Astrocyte (in vitro differentiated cells and primary cell): Measurements from ENCODE around the gene MLPH. TPM values are rescaled to one million over a fixed set of nuclear protein-coding genes. Genes with fewer than 3 reads are reported as not detected.

Experiments used
- DNase-seq: peaks from one replicate; pipeline ENCODE4 v3.0.0-alpha.2; 2010; ENCODE audit warnings: low read depth
- FAIRE-seq: peaks from 2 replicates; lab custom pipeline; 2011; peaks lifted over from hg19 to GRCh38; lab: Jason Lieb, UNC
- H2AFZ ChIP-seq: 2 replicates; pipeline ENCODE4 v1.6.0; 2012; ENCODE audit warnings: low read depth, low read length, inconsistent platforms
- H3K27ac ChIP-seq: 2 replicates; pipeline ENCODE4 v1.5.1; 2011; ENCODE audit warnings: low read depth, low read length, inconsistent platforms
- H3K27me3 ChIP-seq: 2 replicates; pipeline ENCODE4 v1.6.0; 2011; ENCODE audit warnings: low read length, inconsistent platforms; ENCODE audit not compliant: insufficient read depth
- H3K36me3 ChIP-seq: 2 replicates; pipeline ENCODE4 v1.5.1; 2011; ENCODE audit warnings: low read length, inconsistent platforms; ENCODE audit not compliant: insufficient read depth
- H3K4me1 ChIP-seq: 2 replicates; pipeline ENCODE4 v1.5.1; 2011; ENCODE audit warnings: low read length, inconsistent platforms; ENCODE audit not compliant: insufficient read depth
- H3K4me2 ChIP-seq: 2 replicates; pipeline ENCODE4 v1.6.0; 2012; ENCODE audit warnings: low read length, inconsistent platforms
- H3K4me3 ChIP-seq: 2 replicates; pipeline ENCODE4 v1.5.1; 2011; ENCODE audit warnings: low read depth, mild to moderate bottlenecking, low read length, inconsistent platforms; ENCODE audit not compliant: insufficient read depth
- H3K79me2 ChIP-seq: 2 replicates; pipeline ENCODE4 v1.6.0; 2012; ENCODE audit warnings: mild to moderate bottlenecking, low read length, inconsistent platforms; ENCODE audit not compliant: insufficient read depth
- H3K9ac ChIP-seq: 2 replicates; pipeline ENCODE4 v1.6.0; 2012; ENCODE audit warnings: mild to moderate bottlenecking, low read length, inconsistent platforms
- H3K9me3 ChIP-seq: 2 replicates; pipeline ENCODE4 v1.5.1; 2012; ENCODE audit warnings: low read depth, mild to moderate bottlenecking, low read length, inconsistent platforms; ENCODE audit not compliant: insufficient read depth
- H4K20me1 ChIP-seq: 2 replicates; pipeline ENCODE4 v1.6.0; 2012; ENCODE audit warnings: low read length, inconsistent platforms; ENCODE audit not compliant: insufficient read depth
- H3K27ac Mint-ChIP-seq: one replicate; pipeline ENCODE4 v1.8.0; 2021; ENCODE audit warnings: mild to moderate bottlenecking, mixed read lengths; ENCODE audit not compliant: unreplicated experiment
- H3K27me3 Mint-ChIP-seq: one replicate; pipeline ENCODE4 v1.8.0; 2021; ENCODE audit warnings: low read depth, mixed read lengths; ENCODE audit not compliant: unreplicated experiment
- H3K36me3 Mint-ChIP-seq: one replicate; pipeline ENCODE4 v1.8.0; 2021; ENCODE audit warnings: low read depth, mixed read lengths; ENCODE audit not compliant: unreplicated experiment
- H3K4me1 Mint-ChIP-seq: one replicate; pipeline ENCODE4 v1.8.0; 2021; ENCODE audit warnings: low read depth, mixed read lengths; ENCODE audit not compliant: unreplicated experiment
- H3K4me3 Mint-ChIP-seq: one replicate; pipeline ENCODE4 v1.8.0; 2021; ENCODE audit warnings: mild to moderate bottlenecking, moderate library complexity, mixed read lengths; ENCODE audit not compliant: unreplicated experiment
- H3K9me3 Mint-ChIP-seq: one replicate; pipeline ENCODE4 v1.8.0; 2021; ENCODE audit warnings: mild to moderate bottlenecking, mixed read lengths; ENCODE audit not compliant: unreplicated experiment
- EZH2 ChIP-seq: IDR thresholded peaks from 2 replicates; pipeline ENCODE4 v1.6.1; 2012; ENCODE audit warnings: mild to moderate bottlenecking, low read length, inconsistent platforms; ENCODE audit not compliant: insufficient read depth
- total RNA-seq: library from RNA; stranded (reverse); gene quantifications from 2 replicates; pipeline ENCODE4 v1.2.1, GENCODE V29; 2021
- TF ChIP-seq, protein P1 (sequence below): IDR thresholded peaks from 2 replicates; pipeline ENCODE4 v1.5.1; 2011; ENCODE audit warnings: low read depth, mild to moderate bottlenecking, inconsistent platforms, low read length, moderate library complexity; ENCODE audit not compliant: insufficient read depth

MLPH gene
- total RNA-seq, 1 donor from 2014 or later = 14.2 TPM

DNA sequence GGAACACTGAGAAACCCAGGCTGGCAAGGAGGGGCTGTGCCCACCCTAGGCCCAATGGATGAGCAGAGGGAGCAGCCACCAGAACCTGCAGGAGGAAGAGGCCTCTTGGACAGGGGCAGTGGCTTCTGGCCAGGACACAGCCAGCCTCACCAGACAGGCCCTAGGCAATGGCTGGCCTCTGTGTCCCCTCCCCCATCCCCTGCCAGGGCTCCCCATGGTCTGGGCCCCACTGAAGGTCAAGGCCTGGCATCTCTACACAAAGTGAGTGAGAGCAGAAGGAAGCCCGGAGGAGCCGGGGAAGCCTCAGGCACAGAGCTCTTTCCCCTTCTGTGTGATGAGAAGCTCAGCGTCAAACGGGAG is 85.7 kb downstream of the MLPH start:
- H3K9me3 ChIP-seq = no peaks in the 10 kb centered on the region
- H3K4me3 Mint-ChIP-seq = no peak overlapping the region
- H3K79me2 ChIP-seq = no peaks in the 10 kb centered on the region
- peak overlapping the region; percentile 16 for H3K9ac ChIP-seq
- no peak overlapping the region for H3K27ac Mint-ChIP-seq
- no peak for TF ChIP-seq EZH2
- TF ChIP-seq, protein P1, sequence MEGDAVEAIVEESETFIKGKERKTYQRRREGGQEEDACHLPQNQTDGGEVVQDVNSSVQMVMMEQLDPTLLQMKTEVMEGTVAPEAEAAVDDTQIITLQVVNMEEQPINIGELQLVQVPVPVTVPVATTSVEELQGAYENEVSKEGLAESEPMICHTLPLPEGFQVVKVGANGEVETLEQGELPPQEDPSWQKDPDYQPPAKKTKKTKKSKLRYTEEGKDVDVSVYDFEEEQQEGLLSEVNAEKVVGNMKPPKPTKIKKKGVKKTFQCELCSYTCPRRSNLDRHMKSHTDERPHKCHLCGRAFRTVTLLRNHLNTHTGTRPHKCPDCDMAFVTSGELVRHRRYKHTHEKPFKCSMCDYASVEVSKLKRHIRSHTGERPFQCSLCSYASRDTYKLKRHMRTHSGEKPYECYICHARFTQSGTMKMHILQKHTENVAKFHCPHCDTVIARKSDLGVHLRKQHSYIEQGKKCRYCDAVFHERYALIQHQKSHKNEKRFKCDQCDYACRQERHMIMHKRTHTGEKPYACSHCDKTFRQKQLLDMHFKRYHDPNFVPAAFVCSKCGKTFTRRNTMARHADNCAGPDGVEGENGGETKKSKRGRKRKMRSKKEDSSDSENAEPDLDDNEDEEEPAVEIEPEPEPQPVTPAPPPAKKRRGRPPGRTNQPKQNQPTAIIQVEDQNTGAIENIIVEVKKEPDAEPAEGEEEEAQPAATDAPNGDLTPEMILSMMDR = no peak
- peaks cover 3% of the 10 kb centered on the region for H3K36me3 Mint-ChIP-seq
- no peaks in the 10 kb centered on the region for H3K36me3 ChIP-seq
- H3K27me3 Mint-ChIP-seq = peaks cover 27% of the 10 kb centered on the region
- H3K27ac ChIP-seq = no peak overlapping the region
- FAIRE-seq = no peak
- no peak overlapping the region for H3K4me3 ChIP-seq
- H3K4me1 ChIP-seq = peaks cover 5% of the 10 kb centered on the region
- no peak overlapping the region for H2AFZ ChIP-seq
- no peak overlapping the region for H3K4me2 ChIP-seq
- no peak for DNase-seq
- peaks cover 4% of the 10 kb centered on the region for H3K4me1 Mint-ChIP-seq
- peaks cover 4% of the 10 kb centered on the region for H3K9me3 Mint-ChIP-seq
- no peaks in the 10 kb centered on the region for H3K27me3 ChIP-seq
- H4K20me1 ChIP-seq = no peaks in the 10 kb centered on the region

DNA sequence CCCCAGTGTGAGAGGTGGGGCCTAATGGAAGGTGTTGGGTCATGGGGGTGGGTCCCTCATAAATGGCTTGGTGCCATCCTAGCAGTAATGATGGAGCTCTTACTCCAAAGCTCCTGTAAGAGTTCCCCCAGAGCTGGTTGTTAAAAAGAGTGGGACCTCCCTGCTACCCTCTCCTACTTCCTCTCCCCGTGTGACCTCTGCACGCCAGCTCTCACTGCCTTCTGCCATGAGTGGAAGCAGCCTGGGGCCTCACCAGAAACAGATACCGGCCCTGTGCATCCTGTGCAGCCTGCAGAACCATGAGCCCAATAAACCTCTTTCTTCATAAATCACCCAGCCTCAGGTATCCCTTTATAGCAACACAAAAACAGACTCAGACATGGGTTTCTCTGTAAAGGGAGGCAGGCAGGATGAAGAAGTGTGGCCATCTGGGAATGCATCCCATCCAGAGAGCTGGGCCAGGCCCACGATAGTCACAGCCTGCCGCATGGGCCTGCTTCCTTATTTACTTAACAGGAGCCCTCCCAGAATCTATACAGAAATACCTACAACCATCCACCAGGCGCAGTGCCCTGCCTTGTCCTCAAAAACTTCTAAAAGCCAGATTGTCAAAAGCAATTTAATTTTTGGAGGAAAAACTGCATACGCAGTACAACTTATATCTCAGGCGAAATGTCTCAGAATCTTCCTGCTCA is 86.8 kb downstream of the MLPH start:
- Histone ChIP-seq H2AFZ (no peak overlapping the region), H3K9ac (no peak overlapping the region), H3K4me1 (peaks cover 5% of the 10 kb centered on the region), H3K79me2 (no peaks in the 10 kb centered on the region), H3K4me2 (no peak overlapping the region), H3K4me3 (no peak overlapping the region), H3K27ac (no peak overlapping the region), H3K9me3 (no peaks in the 10 kb centered on the region), H3K36me3 (no peaks in the 10 kb centered on the region), H3K27me3 (no peaks in the 10 kb centered on the region), H4K20me1 (no peaks in the 10 kb centered on the region)
- Mint-ChIP-seq H3K4me3 (peak overlapping the region; percentile 15), H3K36me3 (peaks cover 3% of the 10 kb centered on the region), H3K27me3 (peaks cover 27% of the 10 kb centered on the region), H3K4me1 (peaks cover 4% of the 10 kb centered on the region), H3K9me3 (peaks cover 4% of the 10 kb centered on the region), H3K27ac (no peak overlapping the region)
- DNase-seq (no peak), FAIRE-seq (no peak)
- TF ChIP-seq EZH2 = no peak
- TF ChIP-seq, protein P1 = no peak

DNA sequence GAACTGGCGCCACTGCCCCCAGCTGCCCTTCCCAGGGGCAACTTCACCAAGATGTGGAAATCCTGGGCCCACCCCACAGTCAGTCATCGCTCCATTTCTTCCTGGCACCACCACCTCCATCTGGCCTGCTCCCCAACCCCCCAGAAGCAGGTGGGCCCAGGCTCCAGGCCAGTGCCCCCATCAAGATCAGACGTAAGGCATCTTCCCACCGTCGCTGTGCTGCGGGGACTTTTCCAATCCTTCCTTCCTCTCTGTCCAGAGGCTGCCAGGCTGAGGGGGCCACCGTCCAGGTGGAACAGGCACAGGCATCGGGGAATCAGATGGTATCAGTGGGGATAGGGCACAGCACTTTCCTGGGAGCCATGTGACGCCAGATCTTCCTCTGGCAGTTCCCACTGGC is 87.4 kb downstream of the MLPH start:
- no peak for FAIRE-seq
- no peaks in the 10 kb centered on the region for H3K9me3 ChIP-seq
- H4K20me1 ChIP-seq = no peaks in the 10 kb centered on the region
- Mint-ChIP-seq H3K4me3 (no peak overlapping the region), H3K36me3 (peaks cover 3% of the 10 kb centered on the region), H3K27me3 (peaks cover 28% of the 10 kb centered on the region), H3K4me1 (peaks cover 4% of the 10 kb centered on the region), H3K9me3 (peaks cover 3% of the 10 kb centered on the region), H3K27ac (no peak overlapping the region)
- peaks cover 2% of the 10 kb centered on the region for H3K27me3 ChIP-seq
- H3K79me2 ChIP-seq = no peaks in the 10 kb centered on the region
- H3K36me3 ChIP-seq = no peaks in the 10 kb centered on the region
- H2AFZ ChIP-seq = no peak overlapping the region
- no peak overlapping the region for H3K9ac ChIP-seq
- H3K4me1 ChIP-seq = peaks cover 5% of the 10 kb centered on the region
- no peak overlapping the region for H3K4me2 ChIP-seq
- no peak overlapping the region for H3K4me3 ChIP-seq
- TF ChIP-seq, protein P1 = no peak
- no peak for TF ChIP-seq EZH2
- DNase-seq = no peak
- no peak overlapping the region for H3K27ac ChIP-seq
